ENCODE data around the gene DCTN3. TPM values are rescaled to one million over a fixed set of nuclear protein-coding genes. Genes with fewer than 3 reads are reported as not detected.

The DCTN3 gene
- total and polyA plus RNA-seq, 2 donors (not counting 3 experiments of a cell fraction or from before 2014, with no cell fraction given): 91.0 to 170 TPM

- POLR2A ChIA-PET: no interaction called here
Measured at GRCh38 chr9:34625186-34625486, 4.8 kb upstream of the DCTN3 start.

GRCh38 chr9:34624475-34625185 is 4.3 kb upstream of the DCTN3 start:
- dilution Hi-C loops (cut with MboI; ENCODE audit: extremely low pct_ligation_motif_present, low sequenced_read_pairs): no loop called here
- H3K27me3 ChIP-seq (ENCODE audit: control insufficient read depth in 2 of 2, insufficient read depth in 2 of 2, low read length in 2 of 2): peaks cover 56 to 66% of the 10 kb centered on the region in 2 experiments
- POLR2A ChIA-PET: no interaction called here
- intact Hi-C loops (cut with micrococcal nuclease): no loop called here
- no peaks in the 10 kb centered on the region for H3K9me1 ChIP-seq (replicated peaks; ENCODE audit: control insufficient read depth, extremely low read depth, insufficient read depth, low read length)
- no peak overlapping the region for H3K4me2 ChIP-seq (ENCODE audit: insufficient read depth, low read length)
- H2AFZ ChIP-seq (ENCODE audit: low read depth, low read length): no peak overlapping the region
- no peak for DNase-seq (ENCODE audit: low read depth, low spot score)
- H3K27ac ChIP-seq (ENCODE audit: insufficient read depth, low read depth, low read length): no peak overlapping the region
- CTCF ChIA-PET: interaction anchor here (1.5 to 1.9 kb wide), 2 partner anchors 9 to 21 kb away, joined by 4 to 14 read pairs; no protein-coding TSS in a partner anchor
- no peaks in the 10 kb centered on the region for H4K20me1 ChIP-seq (replicated peaks; ENCODE audit: control insufficient read depth, extremely low read depth, insufficient read depth, low read length)
- no peaks in the 10 kb centered on the region for H3K9me3 ChIP-seq (replicated peaks; ENCODE audit: control insufficient read depth, insufficient read depth, low read length)
- H3K4me3 ChIP-seq (replicated peaks in 1 of 3; ENCODE audit: insufficient read depth in 1 of 3, low read depth in 1 of 3, low read length in 3 of 3): no peak overlapping the region
- H3K9ac ChIP-seq (replicated peaks; ENCODE audit: extremely low read depth, insufficient read depth, low read length): no peak overlapping the region
- no peaks in the 10 kb centered on the region for H3K79me2 ChIP-seq (ENCODE audit: control insufficient read depth, insufficient read depth, low read length)
- FAIRE-seq: no peak
- no peak for TF ChIP-seq POLR2AphosphoS5 (IDR thresholded peaks at IDR 0.05; ENCODE audit: insufficient read depth, low read depth, low read length)
- TF ChIP-seq FOS (IDR thresholded peaks at IDR 0.05; ENCODE audit: borderline replicate concordance, insufficient read depth, low read length): no peak
- no peak for TF ChIP-seq GATA2 (IDR thresholded peaks at IDR 0.05; ENCODE audit: insufficient read depth, insufficient read length, low read depth, low read length)
- TF ChIP-seq EZH2 (IDR thresholded peaks at IDR 0.05; ENCODE audit: borderline replicate concordance, low read depth, low read length, severe bottlenecking): peak; percentile 99
- TF ChIP-seq CTCF (IDR thresholded peaks at IDR 0.05; ENCODE audit: extremely low read depth in 1 of 2, insufficient read depth in 1 of 2, low read depth in 1 of 2, low read length in 2 of 2): no peak
- TF ChIP-seq POLR2A (IDR thresholded peaks at IDR 0.05; ENCODE audit: low read depth, low read length): no peak
- no peak for TF ChIP-seq MAX (IDR thresholded peaks at IDR 0.05; ENCODE audit: insufficient read depth, insufficient read length)
- peaks cover 12% of the 10 kb centered on the region for H3K4me1 ChIP-seq (ENCODE audit: control insufficient read depth, extremely low read depth, insufficient read depth, low read length)
- BruUV-seq (replicated peaks): no TSS peak
- H3K36me3 ChIP-seq (ENCODE audit: control insufficient read depth in 2 of 2, extremely low read depth in 1 of 2, insufficient read depth in 2 of 2, low read length in 2 of 2): no peaks in the 10 kb centered on the region

More at GRCh38 chr9:34625186-34625486, 4.8 kb upstream of the DCTN3 start:
- no peak overlapping the region for H2AFZ ChIP-seq (ENCODE audit: low read depth, low read length)
- dilution Hi-C loops (cut with MboI; ENCODE audit: extremely low pct_ligation_motif_present, low sequenced_read_pairs) (no loop called here), intact Hi-C loops (cut with micrococcal nuclease) (no loop called here)
- no peak overlapping the region for H3K4me3 ChIP-seq (replicated peaks in 1 of 3; ENCODE audit: insufficient read depth in 1 of 3, low read depth in 1 of 3, low read length in 3 of 3)
- no TSS peak for BruUV-seq (replicated peaks)
- no peaks in the 10 kb centered on the region for H4K20me1 ChIP-seq (replicated peaks; ENCODE audit: control insufficient read depth, extremely low read depth, insufficient read depth, low read length)
- FAIRE-seq (no peak), DNase-seq (ENCODE audit: low read depth, low spot score) (no peak)
- H3K9me1 ChIP-seq (replicated peaks; ENCODE audit: control insufficient read depth, extremely low read depth, insufficient read depth, low read length): no peaks in the 10 kb centered on the region
- H3K27me3 ChIP-seq (ENCODE audit: control insufficient read depth in 2 of 2, insufficient read depth in 2 of 2, low read length in 2 of 2): peaks cover 60 to 72% of the 10 kb centered on the region in 2 experiments
- TF ChIP-seq MYC (IDR thresholded peaks at IDR 0.05; ENCODE audit: low read depth, low read length): no peak
- H3K4me1 ChIP-seq (ENCODE audit: control insufficient read depth, extremely low read depth, insufficient read depth, low read length): peaks cover 9% of the 10 kb centered on the region
- H3K79me2 ChIP-seq (ENCODE audit: control insufficient read depth, insufficient read depth, low read length): no peaks in the 10 kb centered on the region
- no peaks in the 10 kb centered on the region for H3K9me3 ChIP-seq (replicated peaks; ENCODE audit: control insufficient read depth, insufficient read depth, low read length)
- no peak overlapping the region for H3K27ac ChIP-seq (ENCODE audit: insufficient read depth, low read depth, low read length)
- H3K36me3 ChIP-seq (ENCODE audit: control insufficient read depth in 2 of 2, extremely low read depth in 1 of 2, insufficient read depth in 2 of 2, low read length in 2 of 2): no peaks in the 10 kb centered on the region
- CTCF ChIA-PET: interaction anchor here (1.4 to 1.9 kb wide), 3 partner anchors 9 to 21 kb away, joined by 4 to 14 read pairs (median 4); no protein-coding TSS in a partner anchor
- H3K4me2 ChIP-seq (ENCODE audit: insufficient read depth, low read length): no peak overlapping the region
- H3K9ac ChIP-seq (replicated peaks; ENCODE audit: extremely low read depth, insufficient read depth, low read length): no peak overlapping the region
